Thoracic aorta (tissue), 2 donors: ENCODE results near the gene IGF1R. TPM values are rescaled to one million over a fixed set of nuclear protein-coding genes. Genes with fewer than 3 reads are reported as not detected.

ENCODE experiments used
- ATAC-seq: fragments of 150-250 bp; one replicate; pipeline ENCODE4 v1.8.0; 2017; ENCODE audit warnings: low read depth; ENCODE audit not compliant: insufficient number of reproducible peaks, low FRiP score
- DNase-seq: peaks from one replicate; pipeline ENCODE4 v3.0.0-alpha.2; 2020; ENCODE audit warnings: low spot score
- H3K27ac ChIP-seq, 2 donors: fragments of 200-600 bp; sonication (generic); 1 replicate in 1 of 2; 2 replicates in 1 of 2; pipeline ENCODE4 v1.5.1; 2016; ENCODE audit warnings: mild to moderate bottlenecking in 2 of 2, moderate library complexity in 2 of 2
- H3K27me3 ChIP-seq: fragments of 200-600 bp; sonication (generic); replicated peaks from 2 replicates; pipeline ENCODE4 v1.6.0; 2016; ENCODE audit warnings: mild to moderate bottlenecking; ENCODE audit not compliant: insufficient read depth
- H3K36me3 ChIP-seq: fragments of 200-600 bp; sonication (generic); one replicate; pipeline ENCODE4 v1.5.1; 2016
- H3K4me1 ChIP-seq, 2 donors: fragments of 200-600 bp; sonication (generic); 1 replicate in 1 of 2; 2 replicates in 1 of 2; pipeline versions ENCODE4 v1.5.1 to v1.6.0; 2016; ENCODE audit warnings: low read depth in 2 of 2, mild to moderate bottlenecking in 1 of 2; ENCODE audit not compliant: control insufficient read depth in 1 of 2
- H3K4me3 ChIP-seq: fragments of 200-600 bp; sonication (generic); 2 replicates; pipeline ENCODE4 v1.5.1; 2016; ENCODE audit warnings: mild to moderate bottlenecking
- H3K9me3 ChIP-seq: fragments of 200-600 bp; sonication (generic); 2 replicates; pipeline ENCODE4 v1.5.1; 2016
- total RNA-seq, 2 donors: library from RNA; depleted of rRNA; stranded (reverse); fragments of >200 nt; gene quantifications; one replicate each; pipeline versions ENCODE4 v1.1.0 to v1.2.3, GENCODE V29; 2016
- TF ChIP-seq, protein P1 (sequence below): fragments of 200-600 bp; sonication (generic); IDR thresholded peaks from one replicate; pipeline ENCODE4 v1.5.1; 2019; ENCODE audit warnings: antibody characterized with exemption

IGF1R gene
- total RNA-seq, 2 donors from 2014 or later = 127 to 159 TPM

DNA sequence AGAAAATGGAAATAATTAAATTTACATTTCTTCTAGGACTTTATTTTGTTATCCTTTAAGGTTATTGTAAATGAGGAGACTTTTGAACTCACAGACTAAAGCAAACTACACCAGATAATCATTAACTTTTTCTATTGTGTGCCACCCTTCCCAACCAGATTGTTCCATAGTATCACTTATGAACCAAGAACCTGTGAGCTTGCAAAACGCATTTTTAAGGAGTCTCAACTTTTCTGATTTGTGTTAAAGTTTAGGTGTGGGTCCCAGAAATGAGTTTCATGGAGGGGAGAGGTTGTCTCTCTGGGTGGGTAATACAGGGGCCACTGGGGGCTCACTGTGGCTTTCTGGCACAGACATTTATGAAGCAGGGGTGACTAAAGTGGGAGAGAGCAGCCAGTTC is 75.7 kb downstream of the IGF1R start:
- Histone ChIP-seq H3K4me1 (peaks cover 40 to 81% of the 10 kb centered on the region in 2 donors), H3K36me3 (no peaks in the 10 kb centered on the region), H3K27me3 (no peaks in the 10 kb centered on the region), H3K27ac (no peak overlapping the region), H3K4me3 (no peak overlapping the region), H3K9me3 (no peaks in the 10 kb centered on the region)
- TF ChIP-seq, protein P1, sequence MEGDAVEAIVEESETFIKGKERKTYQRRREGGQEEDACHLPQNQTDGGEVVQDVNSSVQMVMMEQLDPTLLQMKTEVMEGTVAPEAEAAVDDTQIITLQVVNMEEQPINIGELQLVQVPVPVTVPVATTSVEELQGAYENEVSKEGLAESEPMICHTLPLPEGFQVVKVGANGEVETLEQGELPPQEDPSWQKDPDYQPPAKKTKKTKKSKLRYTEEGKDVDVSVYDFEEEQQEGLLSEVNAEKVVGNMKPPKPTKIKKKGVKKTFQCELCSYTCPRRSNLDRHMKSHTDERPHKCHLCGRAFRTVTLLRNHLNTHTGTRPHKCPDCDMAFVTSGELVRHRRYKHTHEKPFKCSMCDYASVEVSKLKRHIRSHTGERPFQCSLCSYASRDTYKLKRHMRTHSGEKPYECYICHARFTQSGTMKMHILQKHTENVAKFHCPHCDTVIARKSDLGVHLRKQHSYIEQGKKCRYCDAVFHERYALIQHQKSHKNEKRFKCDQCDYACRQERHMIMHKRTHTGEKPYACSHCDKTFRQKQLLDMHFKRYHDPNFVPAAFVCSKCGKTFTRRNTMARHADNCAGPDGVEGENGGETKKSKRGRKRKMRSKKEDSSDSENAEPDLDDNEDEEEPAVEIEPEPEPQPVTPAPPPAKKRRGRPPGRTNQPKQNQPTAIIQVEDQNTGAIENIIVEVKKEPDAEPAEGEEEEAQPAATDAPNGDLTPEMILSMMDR = no peak
- DNase-seq (no peak), ATAC-seq (no peak)

DNA sequence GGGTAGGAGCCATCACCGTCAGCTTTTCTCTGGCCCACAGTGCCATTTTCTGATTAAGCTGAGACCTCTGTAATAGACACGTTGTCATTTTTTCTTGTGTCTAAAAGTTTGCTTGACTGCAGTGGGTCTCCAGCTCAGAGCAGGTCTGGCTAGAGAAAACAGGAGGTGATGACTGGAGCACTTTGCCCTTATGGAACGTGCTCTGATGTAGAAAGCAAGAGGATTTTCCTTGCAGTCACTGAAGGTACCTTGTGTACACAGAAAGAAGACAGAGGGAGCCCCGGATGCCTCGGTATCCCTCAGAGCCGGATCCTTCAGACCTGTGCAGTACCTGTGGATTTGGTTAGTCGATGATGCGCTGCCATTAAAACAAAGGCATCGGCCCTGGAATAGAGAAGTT is 76.2 kb downstream of the IGF1R start:
- Histone ChIP-seq H3K27ac (no peak overlapping the region), H3K36me3 (no peaks in the 10 kb centered on the region), H3K27me3 (no peaks in the 10 kb centered on the region), H3K4me1 (peaks cover 40 to 81% of the 10 kb centered on the region in 2 donors), H3K4me3 (no peak overlapping the region), H3K9me3 (no peaks in the 10 kb centered on the region)
- ATAC-seq (no peak), DNase-seq (no peak)
- TF ChIP-seq, protein P1 = no peak

DNA sequence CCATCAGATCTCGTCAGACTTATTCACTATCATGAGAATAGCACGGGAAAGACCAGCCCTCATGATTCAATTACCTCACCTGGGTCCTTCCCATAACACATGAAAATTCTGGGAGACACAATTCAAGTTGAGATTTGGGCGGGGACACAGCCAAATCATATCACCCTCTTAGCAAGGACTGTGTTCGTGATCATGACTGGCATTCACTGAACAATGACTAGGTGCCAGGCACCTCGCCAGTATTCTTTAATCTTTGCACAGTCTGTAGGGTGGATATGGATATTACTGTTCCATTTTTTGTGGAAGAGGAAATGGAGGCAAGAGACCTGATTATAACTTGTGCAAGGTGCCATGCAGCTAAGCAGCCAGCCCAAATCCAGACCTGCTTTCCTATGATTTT is 77.5 kb downstream of the IGF1R start:
- H3K27ac ChIP-seq = peak overlapping the region in 1 of 2 donors; percentile 92
- H3K4me1 ChIP-seq = peaks cover 49 to 81% of the 10 kb centered on the region in 2 donors

DNA sequence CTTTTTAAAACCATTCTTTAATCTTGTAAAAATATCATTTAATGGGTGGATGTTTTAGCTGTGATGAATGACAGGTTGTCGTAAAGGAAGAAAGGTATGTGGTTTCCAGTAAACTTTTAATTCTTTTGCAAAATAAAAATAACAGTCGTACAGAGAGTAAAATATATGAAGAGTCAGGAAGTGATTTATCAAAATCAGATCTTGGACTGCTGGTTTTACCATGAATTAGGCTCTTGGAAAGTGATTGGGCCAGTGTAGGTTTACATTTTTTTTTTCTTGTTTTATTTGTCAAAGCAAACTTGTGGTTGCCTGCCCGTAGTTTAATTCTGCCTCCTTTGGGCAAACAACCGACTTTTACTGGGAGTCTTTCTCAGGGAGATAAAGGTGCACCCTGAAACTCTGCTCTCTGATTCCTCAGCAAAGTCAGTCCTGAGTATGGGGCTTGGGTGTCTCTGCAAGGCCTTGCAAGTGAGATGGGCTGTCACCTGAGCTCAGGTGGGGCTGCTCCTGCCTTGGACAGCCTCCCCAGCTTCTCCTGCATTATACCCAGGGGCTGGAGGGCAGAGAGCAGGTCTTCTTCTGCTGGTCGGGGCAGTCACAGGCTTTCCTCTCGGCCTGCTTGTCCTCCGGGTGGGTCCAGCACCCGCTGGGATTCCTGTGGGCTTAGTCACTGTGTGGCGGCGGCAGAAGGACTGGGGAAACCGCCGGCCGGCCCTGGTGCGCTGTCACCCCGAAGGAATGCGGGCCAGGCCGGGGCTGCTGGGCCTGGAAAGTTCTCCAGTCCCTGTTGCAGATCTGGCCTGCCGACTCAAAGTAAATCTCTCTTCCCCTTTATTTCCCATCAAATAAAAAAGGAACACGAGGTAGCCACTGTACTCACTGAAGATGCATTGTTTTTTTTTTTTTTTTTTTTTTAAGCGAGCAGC is 79.0 kb downstream of the IGF1R start:
- H3K4me1 ChIP-seq = peaks cover 54 to 81% of the 10 kb centered on the region in 2 donors

More for the DNA sequence above, 77.5 kb downstream of the IGF1R start:
- ATAC-seq = no peak
- Histone ChIP-seq H3K4me3 (no peak overlapping the region), H3K9me3 (no peaks in the 10 kb centered on the region), H3K27me3 (no peaks in the 10 kb centered on the region), H3K36me3 (no peaks in the 10 kb centered on the region)
- TF ChIP-seq, protein P1 = no peak
- no peak for DNase-seq

More for the DNA sequence above, 79.0 kb downstream of the IGF1R start:
- ATAC-seq (peak; percentile 97), DNase-seq (peak; percentile 65)
- Histone ChIP-seq H3K27me3 (no peaks in the 10 kb centered on the region), H3K9me3 (no peaks in the 10 kb centered on the region), H3K4me3 (peak overlapping the region; percentile 54), H3K27ac (peak overlapping the region; percentile 87 to 92), H3K36me3 (no peaks in the 10 kb centered on the region)
- TF ChIP-seq, protein P1 = no peak
